Neural progenitor cell (in vitro differentiated cells): ENCODE results near the gene ZNF25. TPM values are rescaled to one million over a fixed set of nuclear protein-coding genes. Genes with fewer than 3 reads are reported as not detected.
A peak's percentile ranks its signal among the peaks of the same experiment; 100 is the strongest.

Experiments
- DNase-seq: peaks from one replicate; pipeline ENCODE4 v3.0.0-alpha.2; 2016; ENCODE audit warnings: low spot score
- H2AFZ ChIP-seq: fragments of 200-600 bp; sonication (generic); replicated peaks from 2 replicates; pipeline ENCODE4 v1.6.1; 2016; ENCODE audit warnings: antibody characterized with exemption
- H3F3A ChIP-seq: fragments of 200-600 bp; sonication (generic); 2 replicates; pipeline ENCODE4 v1.6.1; 2016; ENCODE audit warnings: antibody characterized with exemption, low read depth
- H3K27ac ChIP-seq: fragments of 200-600 bp; sonication (generic); 2 replicates; pipeline ENCODE4 v1.5.1; 2016; ENCODE audit warnings: mild to moderate bottlenecking
- H3K27me3 ChIP-seq: fragments of 200-600 bp; sonication (generic); 2 replicates; pipeline ENCODE4 v1.6.1; 2016; ENCODE audit warnings: mild to moderate bottlenecking, moderate library complexity
- H3K36me3 ChIP-seq: fragments of 200-600 bp; sonication (generic); 2 replicates; pipeline ENCODE4 v1.5.1; 2016
- H3K4me1 ChIP-seq: fragments of 200-600 bp; sonication (generic); 2 replicates; pipeline ENCODE4 v1.6.1; 2016; ENCODE audit warnings: mixed run types
- H3K4me2 ChIP-seq: fragments of 200-600 bp; sonication (generic); 2 replicates; pipeline ENCODE4 v1.6.1; 2016
- H3K4me3 ChIP-seq: fragments of 200-600 bp; sonication (generic); 2 replicates; pipeline ENCODE4 v1.5.1; 2016
- H3K79me2 ChIP-seq: fragments of 200-600 bp; sonication (generic); 2 replicates; pipeline ENCODE4 v1.6.1; 2016; ENCODE audit warnings: low read depth
- H3K9ac ChIP-seq: fragments of 200-600 bp; sonication (generic); 2 replicates; pipeline ENCODE4 v1.6.1; 2016
- H3K9me3 ChIP-seq: fragments of 200-600 bp; sonication (generic); 2 replicates; pipeline ENCODE4 v1.5.1; 2016; ENCODE audit warnings: low read depth
- H4K20me1 ChIP-seq: fragments of 200-600 bp; sonication (generic); 2 replicates; pipeline ENCODE4 v1.6.1; 2016; ENCODE audit warnings: low read depth
- H3K27ac Mint-ChIP-seq: 3 replicates; pipeline ENCODE4 v1.8.0; 2021; ENCODE audit warnings: mixed read lengths
- H3K27me3 Mint-ChIP-seq: 2 replicates; pipeline ENCODE4 v1.8.0; 2022; ENCODE audit warnings: low read depth, mild to moderate bottlenecking, inconsistent platforms, moderate library complexity, mixed read lengths; ENCODE audit not compliant: insufficient read depth
- H3K36me3 Mint-ChIP-seq: 3 replicates; pipeline ENCODE4 v1.8.0; 2021; ENCODE audit warnings: mixed read lengths
- H3K4me1 Mint-ChIP-seq: 3 replicates; pipeline ENCODE4 v1.8.0; 2021; ENCODE audit warnings: mixed read lengths
- H3K4me3 Mint-ChIP-seq: 3 replicates; pipeline ENCODE4 v1.8.0; 2021; ENCODE audit warnings: mild to moderate bottlenecking, moderate library complexity, mixed read lengths
- H3K9me3 Mint-ChIP-seq: 3 replicates; pipeline ENCODE4 v1.8.0; 2020; ENCODE audit warnings: mixed read lengths
- EZH2 ChIP-seq: fragments of 200-600 bp; sonication (generic); IDR thresholded peaks from 2 replicates; pipeline ENCODE4 v1.6.1; 2017; ENCODE audit warnings: antibody characterized with exemption, mild to moderate bottlenecking, moderate library complexity
- EZH2phosphoT487 ChIP-seq: fragments of 200-600 bp; sonication (generic); IDR thresholded peaks from 2 replicates; pipeline ENCODE4 v1.6.1; 2017; ENCODE audit warnings: antibody characterized with exemption
- total RNA-seq: library from RNA; depleted of rRNA; stranded (reverse); fragments of >200 nt; gene quantifications from 2 replicates; pipeline ENCODE4 v1.2.3, GENCODE V29; 2015; ENCODE audit warnings: low replicate concordance
- TF ChIP-seq, protein P1 (sequence below): fragments of 200-600 bp; sonication (generic); IDR thresholded peaks from 2 replicates; pipeline ENCODE4 v1.5.1; 2017; ENCODE audit warnings: antibody characterized with exemption, mild to moderate bottlenecking

The ZNF25 gene
- total RNA-seq, 1 donor from 2014 or later = 4.8 TPM

DNA sequence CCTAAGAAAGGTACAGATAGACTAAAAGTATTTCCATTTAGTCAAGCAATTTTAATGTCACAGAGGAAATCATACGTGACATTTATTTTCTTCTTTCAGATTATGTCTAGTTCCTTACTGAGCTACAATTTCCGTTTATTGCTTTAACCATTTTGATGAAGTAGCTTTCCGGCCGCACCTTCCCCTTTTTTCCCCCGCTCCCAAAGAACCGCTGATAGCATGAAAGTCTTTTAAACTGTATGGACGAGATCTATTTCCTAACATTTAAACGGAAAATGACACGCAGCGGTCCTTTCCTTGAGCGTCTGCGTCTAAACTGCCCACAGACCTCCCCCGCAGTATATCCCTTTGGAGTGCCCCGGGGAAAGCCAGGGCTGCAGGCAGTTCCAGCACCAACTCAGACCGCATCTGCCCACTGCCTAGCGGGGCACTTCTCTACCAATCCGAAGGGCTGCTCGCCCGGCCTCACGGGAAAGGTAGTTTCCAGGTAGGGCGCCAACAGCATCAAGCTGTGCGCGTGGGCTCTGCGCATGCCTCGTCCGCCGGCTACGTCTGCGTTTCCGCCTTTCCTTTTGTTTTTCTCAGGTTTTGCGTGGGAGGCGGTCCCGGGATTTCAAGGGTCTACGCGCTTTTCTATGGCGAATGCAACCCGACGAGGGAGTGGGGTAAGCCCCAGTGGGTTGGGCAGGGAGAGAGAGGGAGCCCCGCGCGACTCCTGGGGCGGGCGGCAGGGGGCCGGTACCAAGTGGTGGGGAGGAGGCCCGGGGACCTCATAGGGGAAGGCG lies 33.9 kb upstream of the ZNF25 start, which contains the start of gene ZNF33A:
Gene ZNF33A, plus strand, starts transcription at position 557 of the 785 bp plus-strand sequence. CDS start 1,667 bp downstream, outside the sequence.
- Histone ChIP-seq H3K79me2 (peaks cover 41% of the 10 kb centered on the region), H3K4me3 (peak within 1 kb of the TSS; percentile 62), H3K9ac (peak within 1 kb of the TSS; percentile 44), H3F3A (peaks cover 11% of the 10 kb centered on the region), H3K27ac (peak within 1 kb of the TSS; percentile 86), H3K4me2 (peak within 1 kb of the TSS; percentile 82), H3K36me3 (peaks cover 6% of the 10 kb centered on the region), H3K27me3 (no peaks in the 10 kb centered on the region), H3K9me3 (no peaks in the 10 kb centered on the region), H4K20me1 (no peaks in the 10 kb centered on the region), H3K4me1 (peaks cover 10% of the 10 kb centered on the region), H2AFZ (peak within 1 kb of the TSS; percentile 74)
- peaks cover 5% of the 10 kb centered on the region for H3K27me3 Mint-ChIP-seq
- H3K9me3 Mint-ChIP-seq = no peaks in the 10 kb centered on the region
- peak within 1 kb of the TSS; percentile 86 for H3K4me3 Mint-ChIP-seq
- peak; percentile 91 for DNase-seq
- peaks cover 19% of the 10 kb centered on the region for H3K4me1 Mint-ChIP-seq
- peaks cover 15% of the 10 kb centered on the region for H3K36me3 Mint-ChIP-seq
- H3K27ac Mint-ChIP-seq = peak within 1 kb of the TSS; percentile 18
- TF ChIP-seq, protein P1, sequence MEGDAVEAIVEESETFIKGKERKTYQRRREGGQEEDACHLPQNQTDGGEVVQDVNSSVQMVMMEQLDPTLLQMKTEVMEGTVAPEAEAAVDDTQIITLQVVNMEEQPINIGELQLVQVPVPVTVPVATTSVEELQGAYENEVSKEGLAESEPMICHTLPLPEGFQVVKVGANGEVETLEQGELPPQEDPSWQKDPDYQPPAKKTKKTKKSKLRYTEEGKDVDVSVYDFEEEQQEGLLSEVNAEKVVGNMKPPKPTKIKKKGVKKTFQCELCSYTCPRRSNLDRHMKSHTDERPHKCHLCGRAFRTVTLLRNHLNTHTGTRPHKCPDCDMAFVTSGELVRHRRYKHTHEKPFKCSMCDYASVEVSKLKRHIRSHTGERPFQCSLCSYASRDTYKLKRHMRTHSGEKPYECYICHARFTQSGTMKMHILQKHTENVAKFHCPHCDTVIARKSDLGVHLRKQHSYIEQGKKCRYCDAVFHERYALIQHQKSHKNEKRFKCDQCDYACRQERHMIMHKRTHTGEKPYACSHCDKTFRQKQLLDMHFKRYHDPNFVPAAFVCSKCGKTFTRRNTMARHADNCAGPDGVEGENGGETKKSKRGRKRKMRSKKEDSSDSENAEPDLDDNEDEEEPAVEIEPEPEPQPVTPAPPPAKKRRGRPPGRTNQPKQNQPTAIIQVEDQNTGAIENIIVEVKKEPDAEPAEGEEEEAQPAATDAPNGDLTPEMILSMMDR = no peak
- no peak for TF ChIP-seq EZH2
- TF ChIP-seq EZH2phosphoT487 = no peak

DNA sequence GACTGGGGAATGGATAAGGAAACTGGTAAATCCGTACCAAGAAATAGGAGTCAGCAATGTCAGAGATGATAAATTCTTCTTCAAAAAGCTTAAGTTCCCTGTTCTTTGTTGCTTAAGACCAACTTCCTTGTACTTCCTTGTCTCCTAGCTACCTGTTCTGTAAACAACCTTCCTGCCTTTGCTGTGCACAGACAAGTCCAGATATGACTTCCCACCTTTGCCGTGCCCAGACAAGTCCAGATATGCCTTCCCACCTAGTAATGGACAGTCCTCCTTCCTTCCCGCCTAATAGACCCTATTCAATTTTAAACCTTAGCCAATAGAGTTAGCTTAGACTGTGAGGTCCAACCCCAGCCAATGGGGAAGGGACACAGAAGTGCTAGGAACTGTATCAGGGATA lies 31.5 kb upstream of the ZNF25 start:
- Mint-ChIP-seq H3K27me3 (peaks cover 3% of the 10 kb centered on the region), H3K9me3 (no peaks in the 10 kb centered on the region), H3K4me3 (no peak overlapping the region), H3K36me3 (peaks cover 3% of the 10 kb centered on the region), H3K27ac (no peak overlapping the region), H3K4me1 (peaks cover 19% of the 10 kb centered on the region)
- no peak overlapping the region for H3K4me3 ChIP-seq
- H3K9me3 ChIP-seq = no peaks in the 10 kb centered on the region
- no peak overlapping the region for H3K27ac ChIP-seq
- TF ChIP-seq EZH2phosphoT487 (no peak), EZH2 (no peak)
- TF ChIP-seq, protein P1 = no peak
- no peak overlapping the region for H3K4me2 ChIP-seq
- H3F3A ChIP-seq = peaks cover 11% of the 10 kb centered on the region
- no peak for DNase-seq
- peaks cover 17% of the 10 kb centered on the region for H3K79me2 ChIP-seq
- H2AFZ ChIP-seq = no peak overlapping the region
- H3K9ac ChIP-seq = no peak overlapping the region
- no peaks in the 10 kb centered on the region for H3K36me3 ChIP-seq
- H3K4me1 ChIP-seq = peaks cover 10% of the 10 kb centered on the region
- H3K27me3 ChIP-seq = no peaks in the 10 kb centered on the region
- H4K20me1 ChIP-seq = no peaks in the 10 kb centered on the region

DNA sequence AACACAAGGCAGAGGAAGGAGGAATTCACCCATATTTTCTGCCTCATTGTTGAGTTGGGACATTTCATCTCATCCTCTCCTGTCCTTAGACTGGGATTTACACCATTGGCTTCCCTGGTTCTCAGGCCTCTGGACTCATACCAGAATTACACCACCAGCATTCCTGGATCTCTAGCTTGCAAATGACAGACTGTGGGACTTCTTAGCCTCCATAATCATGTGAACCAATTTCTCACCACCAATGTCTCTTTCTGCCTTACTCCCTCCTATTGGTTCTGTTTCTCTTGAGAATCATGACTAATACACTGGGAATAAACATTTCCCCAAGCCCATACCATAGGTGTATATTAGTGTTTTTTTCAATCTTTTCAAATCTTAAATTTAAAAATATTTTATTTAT lies 31.1 kb upstream of the ZNF25 start:
- Histone ChIP-seq H3K79me2 (peaks cover 13% of the 10 kb centered on the region), H4K20me1 (no peaks in the 10 kb centered on the region), H3K36me3 (no peaks in the 10 kb centered on the region), H3K27me3 (no peaks in the 10 kb centered on the region), H2AFZ (no peak overlapping the region), H3K4me3 (no peak overlapping the region), H3K4me1 (peaks cover 10% of the 10 kb centered on the region), H3K4me2 (no peak overlapping the region), H3K9ac (no peak overlapping the region), H3K9me3 (no peaks in the 10 kb centered on the region), H3F3A (peaks cover 11% of the 10 kb centered on the region), H3K27ac (no peak overlapping the region)
- Mint-ChIP-seq H3K4me1 (peaks cover 16% of the 10 kb centered on the region), H3K27ac (no peak overlapping the region), H3K9me3 (no peaks in the 10 kb centered on the region), H3K36me3 (peaks cover 1% of the 10 kb centered on the region), H3K4me3 (no peak overlapping the region), H3K27me3 (peaks cover 3% of the 10 kb centered on the region)
- no peak for DNase-seq
- no peak for TF ChIP-seq EZH2
- no peak for TF ChIP-seq EZH2phosphoT487
- TF ChIP-seq, protein P1 = no peak
